Endodermal cell (in vitro differentiated cells): ENCODE measurements around the gene TRIO. TPM values are rescaled to one million over a fixed set of nuclear protein-coding genes. Genes with fewer than 3 reads are reported as not detected.
A peak's percentile ranks its signal among the peaks of the same experiment; 100 is the strongest.

Experiments used
- DNase-seq: peaks from one replicate; pipeline ENCODE4 v3.0.0-alpha.2; 2017
- H3K27ac ChIP-seq: 2 replicates; pipeline ENCODE4 v1.5.1; 2013; ENCODE audit warnings: mild to moderate bottlenecking, low read depth, low read length, moderate library complexity
- H3K27me3 ChIP-seq: 2 replicates; pipeline ENCODE4 v1.6.1; 2013; ENCODE audit warnings: mild to moderate bottlenecking, low read length, moderate library complexity; ENCODE audit not compliant: insufficient read depth, control insufficient read depth, poor library complexity, severe bottlenecking
- H3K36me3 ChIP-seq: 2 replicates; pipeline ENCODE4 v1.7.0; 2013; ENCODE audit warnings: mild to moderate bottlenecking, low read length, moderate library complexity; ENCODE audit not compliant: control insufficient read depth, insufficient read depth
- H3K4me1 ChIP-seq: one replicate; pipeline ENCODE4 v1.7.0; 2013; ENCODE audit warnings: low read length; ENCODE audit not compliant: control insufficient read depth, insufficient read depth
- H3K4me3 ChIP-seq: 2 replicates; pipeline ENCODE4 v1.5.1; 2013; ENCODE audit warnings: mild to moderate bottlenecking, low read length, moderate library complexity
- H3K9ac ChIP-seq: 2 replicates; pipeline ENCODE4 v1.6.1; 2013; ENCODE audit warnings: mild to moderate bottlenecking, low read length, moderate library complexity; ENCODE audit not compliant: poor library complexity, severe bottlenecking; ENCODE audit errors: extremely low read depth
- H3K9me3 ChIP-seq: 2 replicates; pipeline ENCODE4 v1.6.1; 2013; ENCODE audit warnings: mild to moderate bottlenecking, low read length, moderate library complexity; ENCODE audit not compliant: control insufficient read depth
- H3K27ac Mint-ChIP-seq: 2 replicates; pipeline ENCODE4 v1.8.0; 2020; ENCODE audit warnings: mixed read lengths
- H3K27me3 Mint-ChIP-seq: 2 replicates; pipeline ENCODE4 v1.8.0; 2021; ENCODE audit warnings: mild to moderate bottlenecking, mixed read lengths; ENCODE audit not compliant: insufficient read depth
- H3K36me3 Mint-ChIP-seq: 2 replicates; pipeline ENCODE4 v1.8.0; 2020; ENCODE audit warnings: low read depth, mixed read lengths
- H3K4me1 Mint-ChIP-seq: 2 replicates; pipeline ENCODE4 v1.8.0; 2020; ENCODE audit warnings: mixed read lengths
- H3K4me3 Mint-ChIP-seq: 2 replicates; pipeline ENCODE4 v1.8.0; 2020; ENCODE audit warnings: mild to moderate bottlenecking, moderate library complexity, mixed read lengths
- H3K9me3 Mint-ChIP-seq: 2 replicates; pipeline ENCODE4 v1.8.0; 2020; ENCODE audit warnings: mild to moderate bottlenecking, mixed read lengths
- CTCF ChIP-seq: fragments of 200-600 bp; sonication (generic); conservative IDR thresholded peaks from 2 replicates; pipeline ENCODE4 v1.5.0; 2021; ENCODE audit warnings: antibody characterized with exemption, mild to moderate bottlenecking
- WGBS, 2 experiments: methylation state at CpG; one replicate each; pipeline versions ENCODE4 v1.1.5 to v1.1.7; 2013; ENCODE audit warnings: missing lambda C conversion rate in 2 of 2, mixed read lengths in 1 of 2; ENCODE audit not compliant: insufficient coverage in 1 of 2, insufficient read length in 1 of 2; 5-methylcytosine and 5-hydroxymethylcytosine counted together
- total RNA-seq, 2 donors: library from RNA; stranded (reverse); fragmentation: NEBNext Ultra II Directional in 1 of 2; extraction: Animal tissue kit (Norgen Biotek cat#: 25700) in 1 of 2; gene quantifications; 2 replicates in 1 of 2; 3 replicates in 1 of 2; pipeline ENCODE4 v1.2.1, GENCODE V29; 2021

The TRIO gene
- total RNA-seq, 2 donors from 2014 or later: 88.3 to 109 TPM

- Histone ChIP-seq H3K9me3 (no peaks in the 10 kb centered on the region), H3K27ac (no peak overlapping the region), H3K4me1 (no peaks in the 10 kb centered on the region), H3K4me3 (no peak overlapping the region), H3K27me3 (no peaks in the 10 kb centered on the region), H3K9ac (no peak overlapping the region), H3K36me3 (peaks cover 8% of the 10 kb centered on the region)
- WGBS, 2 experiments: 92 to 100% methylated on average over 3 to 9 of the region's 9 CpGs
- Mint-ChIP-seq H3K4me1 (peaks cover 23% of the 10 kb centered on the region), H3K27me3 (no peaks in the 10 kb centered on the region), H3K4me3 (no peak overlapping the region), H3K36me3 (peaks cover 7% of the 10 kb centered on the region), H3K27ac (no peak overlapping the region), H3K9me3 (no peaks in the 10 kb centered on the region)
- TF ChIP-seq CTCF: no peak
- DNase-seq: no peak
These were observed 133.2 kb downstream of the TRIO start for GRCh38 chr5:14276380-14276779.

GRCh38 chr5:14277385-14278320 is 134.5 kb downstream of the TRIO start:
- DNase-seq: no peak
- Histone ChIP-seq H3K27me3 (no peaks in the 10 kb centered on the region), H3K9me3 (no peaks in the 10 kb centered on the region), H3K4me3 (no peak overlapping the region), H3K27ac (no peak overlapping the region), H3K9ac (no peak overlapping the region), H3K4me1 (no peaks in the 10 kb centered on the region), H3K36me3 (peaks cover 8% of the 10 kb centered on the region)
- Mint-ChIP-seq H3K9me3 (no peaks in the 10 kb centered on the region), H3K4me3 (no peak overlapping the region), H3K27ac (no peak overlapping the region), H3K36me3 (peaks cover 13% of the 10 kb centered on the region), H3K27me3 (no peaks in the 10 kb centered on the region), H3K4me1 (peaks cover 16% of the 10 kb centered on the region)
- WGBS, 2 experiments: 95 to 97% methylated on average over 6 to 9 of the region's 9 CpGs
- TF ChIP-seq CTCF: no peak

GRCh38 chr5:14280294-14280854 is 137.2 kb downstream of the TRIO start:
- Mint-ChIP-seq H3K27me3 (no peaks in the 10 kb centered on the region), H3K4me3 (no peak overlapping the region), H3K4me1 (peaks cover 31% of the 10 kb centered on the region), H3K27ac (no peak overlapping the region), H3K9me3 (no peaks in the 10 kb centered on the region), H3K36me3 (peaks cover 13% of the 10 kb centered on the region)
- H3K4me1 ChIP-seq: no peaks in the 10 kb centered on the region
- 93% methylated on average over 8 to 11 of the region's 11 CpGs for WGBS, 2 experiments
- H3K27ac ChIP-seq: no peak overlapping the region
- H3K36me3 ChIP-seq: peaks cover 8% of the 10 kb centered on the region
- no peak for TF ChIP-seq CTCF
- H3K9ac ChIP-seq: no peak overlapping the region
- peak; percentile 28 for DNase-seq
- H3K9me3 ChIP-seq: no peaks in the 10 kb centered on the region
- H3K4me3 ChIP-seq: no peak overlapping the region
- no peaks in the 10 kb centered on the region for H3K27me3 ChIP-seq
